IMR-90 (cell line): ENCODE results near the gene HDAC7. TPM values are rescaled to one million over a fixed set of nuclear protein-coding genes. Genes with fewer than 3 reads are reported as not detected.

Experiments
- ATAC-seq: fragments of 200-7000 bp; cut with Tn5 transposase; 2 replicates; pipeline ENCODE4 v1.9.1; 2020; ENCODE audit warnings: low read depth, mild to moderate bottlenecking, moderate library complexity
- BruUV-seq: library from RNA; stranded (reverse); fragments of 400-500 nt; replicated peaks from 2 replicates; lab custom pipeline; 2021; lab: Mats Ljungman, UMichigan
- CTCF ChIA-PET: fragments of 300-600 bp; formaldehyde crosslinking; extraction: SDS; loops from one replicate; lab custom pipeline; 2021; ENCODE audit warnings: antibody characterized with exemption; lab: Yijun Ruan, JAX
- POLR2A ChIA-PET: fragments of 300-600 bp; sonication (Branson Sonifier 250); formaldehyde crosslinking; loops from one replicate; lab custom pipeline; 2022; ENCODE audit warnings: antibody characterized with exemption; ENCODE audit not compliant: unreplicated experiment; lab: Charles Lee
- DNase-seq: peaks from one replicate; pipeline ENCODE4 v3.0.0; 2013
- H2AFZ ChIP-seq: replicated peaks from 2 replicates; pipeline ENCODE3; 2013; ENCODE audit warnings: low read length, mild to moderate bottlenecking; ENCODE audit not compliant: poor library complexity
- H2AK5ac ChIP-seq: 2 replicates; pipeline ENCODE4 v1.6.1; 2013; ENCODE audit warnings: low read depth, low read length, inconsistent platforms
- H2AK9ac ChIP-seq: replicated peaks from 2 replicates; pipeline ENCODE3; 2013; ENCODE audit warnings: mild to moderate bottlenecking, low read depth, low read length, moderate library complexity; ENCODE audit not compliant: poor library complexity
- H2BK120ac ChIP-seq: 2 replicates; pipeline ENCODE4 v1.6.1; 2013; ENCODE audit warnings: low read depth, low read length, inconsistent platforms
- H2BK15ac ChIP-seq: 3 replicates; pipeline ENCODE4 v1.6.1; 2013; ENCODE audit warnings: low read depth, low read length, inconsistent platforms
- H2BK20ac ChIP-seq: 2 replicates; pipeline ENCODE4 v1.6.1; 2013; ENCODE audit warnings: low read depth, mild to moderate bottlenecking, inconsistent platforms, low read length, moderate library complexity
- H2BK5ac ChIP-seq: 2 replicates; pipeline ENCODE4 v1.6.1; 2013; ENCODE audit warnings: mild to moderate bottlenecking, low read depth, low read length, inconsistent platforms; ENCODE audit not compliant: poor library complexity, severe bottlenecking
- H3K14ac ChIP-seq: replicated peaks from 2 replicates; pipeline ENCODE4 v1.6.1; 2013; ENCODE audit warnings: low read depth, low read length, inconsistent platforms
- H3K18ac ChIP-seq: 2 replicates; pipeline ENCODE4 v1.6.1; 2013; ENCODE audit warnings: low read depth, low read length, control low read depth
- H3K23ac ChIP-seq: 2 replicates; pipeline ENCODE4 v1.6.1; 2013; ENCODE audit warnings: low read depth, low read length, inconsistent platforms
- H3K27ac ChIP-seq: 2 replicates; pipeline ENCODE4 v1.5.1; 2013; ENCODE audit warnings: mild to moderate bottlenecking, control low read depth, low read length; ENCODE audit not compliant: insufficient read depth
- H3K27me3 ChIP-seq: 2 replicates; pipeline ENCODE4 v1.6.1; 2013; ENCODE audit warnings: low read length; ENCODE audit not compliant: control insufficient read depth, insufficient read depth
- H3K36me3 ChIP-seq: 2 replicates; pipeline ENCODE4 v1.6.1; 2013; ENCODE audit warnings: low read length, mixed read lengths; ENCODE audit not compliant: control insufficient read depth, insufficient read depth
- H3K4ac ChIP-seq: 2 replicates; pipeline ENCODE4 v1.6.1; 2013; ENCODE audit warnings: low read depth, low read length, inconsistent platforms
- H3K4me1 ChIP-seq: 2 replicates; pipeline ENCODE4 v1.6.1; 2013; ENCODE audit warnings: low read length, mixed read lengths; ENCODE audit not compliant: control insufficient read depth, insufficient read depth
- H3K4me2 ChIP-seq: 2 replicates; pipeline ENCODE4 v1.6.1; 2013; ENCODE audit warnings: low read depth, mild to moderate bottlenecking, control low read depth, low read length, moderate library complexity
- H3K4me3 ChIP-seq: 2 replicates; pipeline ENCODE4 v1.5.1; 2013; ENCODE audit warnings: low read depth, mild to moderate bottlenecking, control low read depth, low read length, moderate library complexity; ENCODE audit not compliant: insufficient read depth
- H3K56ac ChIP-seq: 2 replicates; pipeline ENCODE4 v1.6.1; 2013; ENCODE audit warnings: low read length, inconsistent platforms; ENCODE audit not compliant: insufficient read depth; ENCODE audit errors: extremely low read depth
- H3K79me1 ChIP-seq, 2 experiments: 2 replicates each; pipeline ENCODE4 v1.6.1; 2013; ENCODE audit warnings: low read length in 2 of 2, inconsistent platforms in 1 of 2, low read depth in 1 of 2
- H3K9ac ChIP-seq: 2 replicates; pipeline ENCODE4 v1.6.1; 2013; ENCODE audit warnings: low read depth, low read length, control low read depth
- H3K9me1 ChIP-seq: 2 replicates; pipeline ENCODE4 v1.6.1; 2013; ENCODE audit warnings: low read length, inconsistent platforms; ENCODE audit not compliant: insufficient read depth
- H3K9me3 ChIP-seq: 2 replicates; pipeline ENCODE4 v1.6.1; 2013; ENCODE audit warnings: low read length; ENCODE audit not compliant: control insufficient read depth, insufficient read depth
- H4K20me1 ChIP-seq: 2 replicates; pipeline ENCODE4 v1.6.1; 2013; ENCODE audit warnings: low read length, inconsistent platforms; ENCODE audit not compliant: insufficient read depth
- H4K5ac ChIP-seq: 2 replicates; pipeline ENCODE4 v1.6.1; 2013; ENCODE audit warnings: mild to moderate bottlenecking, low read depth, low read length, control low read depth
- H4K8ac ChIP-seq, 2 experiments: 2 replicates each; pipeline ENCODE4 v1.6.1; 2013; ENCODE audit warnings: low read depth in 2 of 2, low read length in 2 of 2, control low read depth in 1 of 2, inconsistent platforms in 1 of 2
- H4K91ac ChIP-seq: 2 replicates; pipeline ENCODE4 v1.6.1; 2013; ENCODE audit warnings: low read depth, low read length, inconsistent platforms; ENCODE audit not compliant: insufficient read depth
- BHLHE40 ChIP-seq: fragments of 150-350 bp; IDR thresholded peaks from 2 replicates; pipeline ENCODE4 v1.6.1; 2016; ENCODE audit warnings: mild to moderate bottlenecking, low read depth, low read length
- CEBPB ChIP-seq: IDR thresholded peaks from 2 replicates; pipeline ENCODE4 v1.6.1; 2012; ENCODE audit warnings: low read depth, low read length, improper control_type of control experiment
- ELK1 ChIP-seq: fragments of 150-350 bp; IDR thresholded peaks from 2 replicates; pipeline ENCODE4 v1.6.1; 2016; ENCODE audit warnings: low read depth, mild to moderate bottlenecking, low read length, moderate library complexity, borderline replicate concordance
- FOS ChIP-seq: fragments of 150-350 bp; IDR thresholded peaks from 2 replicates; pipeline ENCODE4 v1.6.1; 2016; ENCODE audit warnings: low read depth, low read length
- MAFK ChIP-seq: IDR thresholded peaks from 2 replicates; pipeline ENCODE4 v1.6.1; 2012; ENCODE audit warnings: low read depth, low read length, improper control_type of control experiment
- MXI1 ChIP-seq: IDR thresholded peaks from 2 replicates; pipeline ENCODE4 v1.6.1; 2012; ENCODE audit warnings: low read depth, mild to moderate bottlenecking, low read length, moderate library complexity, borderline replicate concordance
- POLR2A ChIP-seq: IDR thresholded peaks from 2 replicates; pipeline ENCODE4 v1.6.1; 2012; ENCODE audit warnings: mild to moderate bottlenecking, low read depth, low read length
- RAD21 ChIP-seq: IDR thresholded peaks from 2 replicates; pipeline ENCODE4 v1.6.1; 2012; ENCODE audit warnings: low read length, improper control_type of control experiment
- WGBS, 2 experiments: methylation state at CpG; one replicate each; pipeline versions ENCODE4 v1.1.5 to v1.1.7; 2013; ENCODE audit warnings: missing lambda C conversion rate in 2 of 2; ENCODE audit not compliant: insufficient read length in 1 of 2; ENCODE audit errors: extremely low coverage in 2 of 2; 5-methylcytosine and 5-hydroxymethylcytosine counted together
- dilution Hi-C: fragments of 300-500 bp; cut with HindIII; formaldehyde crosslinking; loops from one replicate; pipeline ENCODE4 v1.14.3; 2018; ENCODE audit warnings: low sequenced_read_pairs; ENCODE audit not compliant: unreplicated experiment
- in situ Hi-C: fragments of 300-500 bp; cut with MboI; formaldehyde crosslinking; loops from 3 replicates; pipeline ENCODE4 v1.14.3; 2019; ENCODE audit warnings: low sequenced_read_pairs, inconsistent platforms, mixed read lengths
- intact Hi-C: fragments of 100-400 bp; cut with micrococcal nuclease; formaldehyde crosslinking; loops from 2 replicates; pipeline ENCODE4 v1.10.0; 2022
- polyA plus RNA-seq, 3 experiments: library from polyadenylated mRNA; depleted of rRNA; stranded (reverse); fragments of >200 nt; gene quantifications; 2 replicates each; pipeline ENCODE4 v1.2.3, GENCODE V29; 2012; ENCODE audit warnings: low replicate concordance in 1 of 3
- total RNA-seq: library from RNA; depleted of rRNA; stranded (reverse); fragments of >200 nt; gene quantifications from 2 replicates; pipeline ENCODE4 v1.2.3, GENCODE V29; 2012
- TF ChIP-seq, protein P1 (sequence below): conservative IDR thresholded peaks from 2 replicates; pipeline ENCODE4 v1.5.1; 2012; ENCODE audit warnings: mild to moderate bottlenecking, low read depth, low read length, improper control_type of control experiment
- TF ChIP-seq, protein P2 (sequence below): fragments of 150-350 bp; IDR thresholded peaks from 2 replicates; pipeline ENCODE4 v1.6.1; 2017; ENCODE audit warnings: mild to moderate bottlenecking, antibody characterized with exemption, low read length, low read depth

The HDAC7 gene
- total and polyA plus RNA-seq, 2 of the 4 experiments (the other 2 are of a cell fraction), result 10.4 to 64.7 TPM

- Histone ChIP-seq H2AFZ (no peak overlapping the region), H3K56ac (no peak overlapping the region), H3K4ac (no peak overlapping the region), H4K8ac (no peak overlapping the region), H3K18ac (no peak overlapping the region), H2BK15ac (no peak overlapping the region), H2AK5ac (no peak overlapping the region), H3K9me1 (peaks cover 9% of the 10 kb centered on the region; the same call in 1 of the 2 replicates), H3K27me3 (peaks cover 10% of the 10 kb centered on the region; the same call in 1 of the 2 replicates), H3K9me3 (no peaks in the 10 kb centered on the region), H4K5ac (no peak overlapping the region), H2AK9ac (no peak overlapping the region), H3K4me2 (no peak overlapping the region), H2BK20ac (no peak overlapping the region), H2BK5ac (no peak overlapping the region), H3K4me3 (no peak overlapping the region), H4K91ac (no peak overlapping the region), H3K9ac (no peak overlapping the region), H3K36me3 (no peaks in the 10 kb centered on the region), H4K20me1 (no peaks in the 10 kb centered on the region), H3K27ac (no peak overlapping the region), H3K4me1 (peaks cover 12% of the 10 kb centered on the region), H3K23ac (no peak overlapping the region), H3K14ac (no peak overlapping the region), H3K79me1 (no peaks in the 10 kb centered on the region), H2BK120ac (no peak overlapping the region)
- TF ChIP-seq FOS (no peak), RAD21 (no peak), ELK1 (no peak), MAFK (no peak), CEBPB (no peak), POLR2A (no peak), MXI1 (no peak), BHLHE40 (no peak)
- TF ChIP-seq, protein P1, sequence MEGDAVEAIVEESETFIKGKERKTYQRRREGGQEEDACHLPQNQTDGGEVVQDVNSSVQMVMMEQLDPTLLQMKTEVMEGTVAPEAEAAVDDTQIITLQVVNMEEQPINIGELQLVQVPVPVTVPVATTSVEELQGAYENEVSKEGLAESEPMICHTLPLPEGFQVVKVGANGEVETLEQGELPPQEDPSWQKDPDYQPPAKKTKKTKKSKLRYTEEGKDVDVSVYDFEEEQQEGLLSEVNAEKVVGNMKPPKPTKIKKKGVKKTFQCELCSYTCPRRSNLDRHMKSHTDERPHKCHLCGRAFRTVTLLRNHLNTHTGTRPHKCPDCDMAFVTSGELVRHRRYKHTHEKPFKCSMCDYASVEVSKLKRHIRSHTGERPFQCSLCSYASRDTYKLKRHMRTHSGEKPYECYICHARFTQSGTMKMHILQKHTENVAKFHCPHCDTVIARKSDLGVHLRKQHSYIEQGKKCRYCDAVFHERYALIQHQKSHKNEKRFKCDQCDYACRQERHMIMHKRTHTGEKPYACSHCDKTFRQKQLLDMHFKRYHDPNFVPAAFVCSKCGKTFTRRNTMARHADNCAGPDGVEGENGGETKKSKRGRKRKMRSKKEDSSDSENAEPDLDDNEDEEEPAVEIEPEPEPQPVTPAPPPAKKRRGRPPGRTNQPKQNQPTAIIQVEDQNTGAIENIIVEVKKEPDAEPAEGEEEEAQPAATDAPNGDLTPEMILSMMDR, result no peak
- TF ChIP-seq, protein P2, sequence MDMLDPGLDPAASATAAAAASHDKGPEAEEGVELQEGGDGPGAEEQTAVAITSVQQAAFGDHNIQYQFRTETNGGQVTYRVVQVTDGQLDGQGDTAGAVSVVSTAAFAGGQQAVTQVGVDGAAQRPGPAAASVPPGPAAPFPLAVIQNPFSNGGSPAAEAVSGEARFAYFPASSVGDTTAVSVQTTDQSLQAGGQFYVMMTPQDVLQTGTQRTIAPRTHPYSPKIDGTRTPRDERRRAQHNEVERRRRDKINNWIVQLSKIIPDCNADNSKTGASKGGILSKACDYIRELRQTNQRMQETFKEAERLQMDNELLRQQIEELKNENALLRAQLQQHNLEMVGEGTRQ, result no peak
- ChIA-PET CTCF (interaction anchor here (1.5 kb wide), 1 partner anchor 9 kb away, joined by 10 read pairs; no protein-coding TSS in a partner anchor), POLR2A (no interaction called here)
- no CpG with 5 or more reads among the region's 19 CpGs for WGBS, 2 experiments
- DNase-seq, result no peak
- intact Hi-C loops (no loop called here), dilution Hi-C loops (no loop called here), in situ Hi-C loops (no loop called here)
- no TSS peak for BruUV-seq
- ATAC-seq, result no peak
Observed at GRCh38 chr12:47750916-47751470, 68.7 kb downstream of the HDAC7 start.
